Jurkat, Clone E6-1 (cell line): ENCODE data around the gene HSDL2.
A peak's percentile ranks its signal among the peaks of the same experiment; 100 is the strongest.
"Not testable (repeated sequence)": the region's sequence is repeated elsewhere in the genome, so short reads cannot be mapped to it uniquely, and the experiment has no call there.

Experiments
- DNase-seq: peaks from one replicate; pipeline ENCODE4 v3.0.0-alpha.2; 2011; ENCODE audit warnings: low read depth, low spot score
- H3K4me3 ChIP-seq: 2 replicates; pipeline ENCODE4 v1.5.1; 2011; ENCODE audit warnings: mild to moderate bottlenecking, low read length, control low read depth, moderate library complexity

Gene HSDL2

GRCh38 chr9:112361601-112362000 is 18.3 kb upstream of the HSDL2 start:
- H3K4me3 ChIP-seq: no peak overlapping the region
- peak; percentile 44 for DNase-seq

DNA sequence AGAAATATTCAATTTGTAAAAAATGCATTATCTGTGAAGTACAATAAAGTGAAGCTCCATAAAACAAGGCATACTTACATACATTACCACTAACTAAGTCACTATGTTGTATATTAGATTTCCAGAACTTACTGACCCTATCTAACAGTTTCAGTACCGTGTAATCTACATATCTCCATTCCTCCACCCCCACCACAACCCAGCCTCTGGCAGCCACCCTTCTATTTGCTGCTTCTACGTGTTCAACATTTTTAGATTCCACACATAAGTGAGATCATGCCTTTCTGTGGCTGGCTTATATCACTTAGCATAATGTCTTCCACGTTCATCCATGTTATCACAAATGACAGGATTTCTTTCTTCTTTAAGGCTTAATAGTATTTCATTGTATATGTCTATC is 15.1 kb upstream of the HSDL2 start:
- no peak overlapping the region for H3K4me3 ChIP-seq
- DNase-seq: no peak

GRCh38 chr9:112365257-112365656 is 14.7 kb upstream of the HSDL2 start:
- H3K4me3 ChIP-seq, DNase-seq: not testable (repeated sequence)

DNA sequence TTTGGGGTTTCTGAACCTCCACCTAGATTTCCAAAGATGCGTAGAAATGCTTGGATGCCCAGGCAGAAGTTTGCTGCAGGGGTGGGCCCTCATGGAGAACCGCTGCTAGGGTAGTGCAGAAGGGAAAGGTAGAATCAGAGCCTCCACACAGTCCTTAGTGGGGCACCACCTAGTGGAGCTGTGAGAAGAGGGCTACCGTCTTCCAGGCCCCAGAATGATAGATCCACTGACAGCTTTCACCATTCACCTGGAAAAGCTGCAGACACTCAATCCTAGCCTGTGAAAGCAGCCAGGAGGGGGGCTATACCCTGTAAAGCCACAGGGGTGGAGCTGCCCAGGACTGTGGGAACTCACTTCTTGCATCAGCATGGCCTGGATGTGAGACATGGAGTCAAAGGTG is 13.3 kb upstream of the HSDL2 start:
- H3K4me3 ChIP-seq: no peak overlapping the region
- DNase-seq: no peak

- H3K4me3 ChIP-seq: no peak overlapping the region
- DNase-seq: no peak
These were observed 12.4 kb upstream of the HSDL2 start for GRCh38 chr9:112367465-112367864.

DNA sequence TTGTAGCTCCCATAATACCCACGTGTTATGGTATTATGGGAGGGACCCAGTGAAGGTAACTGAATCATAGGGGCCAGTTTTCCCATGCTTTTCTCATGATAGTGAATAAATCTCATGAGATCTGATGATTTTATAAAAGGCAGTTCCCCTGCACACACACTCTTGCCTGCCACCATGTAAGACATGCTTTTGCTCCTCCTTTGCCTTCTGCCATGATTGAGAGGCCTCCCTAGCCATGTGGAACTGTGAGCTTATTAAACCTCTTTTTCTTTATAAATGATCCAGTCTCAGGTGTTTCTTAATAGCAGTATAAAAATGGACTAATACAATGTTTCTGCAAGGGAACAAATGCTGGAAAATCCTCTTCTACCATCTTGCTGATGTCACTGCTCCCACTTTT is 10.1 kb upstream of the HSDL2 start:
- DNase-seq: no peak
- no peak overlapping the region for H3K4me3 ChIP-seq

DNA sequence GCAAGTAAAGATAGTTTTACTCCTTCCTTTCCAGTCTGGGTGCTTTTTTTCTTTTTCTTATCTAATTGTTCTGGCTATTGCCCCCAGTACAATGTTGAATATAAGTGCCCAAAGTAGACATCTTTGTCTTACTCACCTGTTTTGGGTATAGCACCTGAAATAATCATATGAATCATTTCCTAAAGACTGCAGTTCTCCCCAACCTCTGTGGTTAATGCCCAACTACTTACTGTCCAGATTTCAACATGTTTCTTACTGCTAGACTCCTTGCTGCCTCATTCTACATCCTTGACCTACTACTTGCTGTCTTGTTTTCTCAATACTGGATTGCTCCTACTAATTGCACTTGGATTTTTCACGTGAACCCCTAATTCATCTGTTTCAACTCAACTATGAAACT is 8.8 kb upstream of the HSDL2 start:
- DNase-seq: no peak
- H3K4me3 ChIP-seq: no peak overlapping the region

DNA sequence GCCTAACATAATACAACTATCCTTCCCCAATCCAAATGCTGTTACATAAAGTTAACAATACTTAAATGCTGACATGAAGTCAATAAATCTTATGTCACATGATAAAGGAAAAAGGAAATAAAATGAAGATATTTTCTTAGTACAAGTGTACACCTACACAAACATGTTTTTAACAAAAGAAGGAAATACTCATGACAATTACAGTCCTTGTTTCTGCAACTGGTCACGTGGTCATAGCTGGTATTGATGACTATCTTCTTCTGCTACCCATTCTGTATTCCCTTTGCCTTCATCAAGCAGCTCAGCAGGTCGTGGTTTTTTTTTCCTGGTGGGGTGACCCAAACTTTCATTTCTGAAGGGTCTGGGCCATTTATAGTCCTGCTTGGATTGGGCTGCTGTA is 6.2 kb upstream of the HSDL2 start:
- not testable (repeated sequence) for DNase-seq, H3K4me3 ChIP-seq

GRCh38 chr9:112374232-112374631 is 5.7 kb upstream of the HSDL2 start:
- DNase-seq: not testable (repeated sequence)

GRCh38 chr9:112375361-112375760 is 4.5 kb upstream of the HSDL2 start:
- H3K4me3 ChIP-seq: no peak overlapping the region
- no peak for DNase-seq

More at GRCh38 chr9:112374232-112374631, 5.7 kb upstream of the HSDL2 start:
- not testable (repeated sequence) for H3K4me3 ChIP-seq

DNA sequence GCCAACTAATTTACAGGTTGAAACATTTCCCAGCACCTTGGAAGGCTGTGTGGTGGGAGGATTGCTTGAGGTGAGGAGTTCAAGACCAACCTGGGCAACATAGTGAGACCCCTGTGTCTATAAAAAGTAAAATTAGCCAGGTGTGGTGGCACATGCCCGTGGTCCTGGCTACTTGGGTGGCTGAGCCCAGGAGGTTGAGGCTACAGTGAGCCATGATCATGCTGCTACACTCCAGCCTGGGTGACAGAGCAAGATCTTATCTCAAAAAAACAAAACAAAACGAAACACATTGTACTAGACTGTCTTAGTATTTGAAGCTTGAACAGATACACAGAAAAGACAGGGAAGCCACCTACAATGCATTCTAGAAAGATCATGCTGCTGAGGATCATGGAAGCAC is 2.8 kb upstream of the HSDL2 start:
- DNase-seq: no peak
- no peak overlapping the region for H3K4me3 ChIP-seq

GRCh38 chr9:112377684-112378327 is 2.1 kb upstream of the HSDL2 start:
- H3K4me3 ChIP-seq: no peak overlapping the region

GRCh38 chr9:112378328-112379176 is 1.4 kb upstream of the HSDL2 start:
- DNase-seq: no peak
- H3K4me3 ChIP-seq: peak overlapping the region; percentile 89

More at GRCh38 chr9:112377684-112378327, 2.1 kb upstream of the HSDL2 start:
- DNase-seq: no peak

GRCh38 chr9:112379177-112380101 is 469 bp upstream of the HSDL2 start:
- peak; percentile 94 for DNase-seq
- peak overlapping the region; percentile 89 for H3K4me3 ChIP-seq

DNA sequence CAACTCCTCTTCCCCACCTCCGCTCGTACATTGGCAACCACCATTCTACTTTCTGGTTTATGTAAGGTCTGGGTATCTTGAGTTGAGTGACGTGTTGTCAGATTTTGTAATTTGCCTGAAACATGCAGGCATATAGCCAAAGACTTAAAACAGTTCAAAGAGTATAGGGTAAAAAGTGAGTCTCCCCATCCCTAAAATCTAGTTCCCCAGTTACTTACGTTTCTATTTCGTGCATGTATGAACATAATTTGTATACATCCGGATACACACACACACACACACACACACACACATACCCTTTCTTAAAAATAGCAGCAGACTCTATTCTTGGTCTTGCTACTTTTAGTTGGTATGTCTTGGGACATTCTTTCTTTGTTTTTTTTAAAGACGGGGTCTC is 915 bp downstream of the HSDL2 start:
- DNase-seq: no peak
- H3K4me3 ChIP-seq: peak overlapping the region; percentile 89

DNA sequence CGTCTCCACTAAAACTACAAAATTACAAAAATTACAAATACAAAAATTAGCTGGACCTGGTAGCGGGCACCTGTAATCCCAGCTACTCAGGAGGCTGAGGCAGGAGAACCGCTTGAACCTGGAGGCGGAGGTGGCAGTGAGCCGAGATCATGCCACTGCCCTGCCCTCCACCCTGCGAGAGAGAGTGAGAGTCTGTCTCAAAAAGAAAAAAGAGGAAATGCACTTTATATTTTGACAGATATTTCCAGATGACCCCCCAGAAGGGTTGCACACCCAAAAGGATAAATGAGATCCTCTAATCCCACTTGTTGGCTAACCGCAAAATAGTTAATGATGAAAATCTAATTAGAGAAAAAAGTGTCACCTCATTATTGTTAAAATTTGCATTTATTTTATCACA is 2.2 kb downstream of the HSDL2 start:
- H3K4me3 ChIP-seq: no peak overlapping the region

GRCh38 chr9:112382501-112383364 is 2.8 kb downstream of the HSDL2 start:
- no peak for DNase-seq
- H3K4me3 ChIP-seq: no peak overlapping the region

More for the DNA sequence above, 2.2 kb downstream of the HSDL2 start:
- no peak for DNase-seq

DNA sequence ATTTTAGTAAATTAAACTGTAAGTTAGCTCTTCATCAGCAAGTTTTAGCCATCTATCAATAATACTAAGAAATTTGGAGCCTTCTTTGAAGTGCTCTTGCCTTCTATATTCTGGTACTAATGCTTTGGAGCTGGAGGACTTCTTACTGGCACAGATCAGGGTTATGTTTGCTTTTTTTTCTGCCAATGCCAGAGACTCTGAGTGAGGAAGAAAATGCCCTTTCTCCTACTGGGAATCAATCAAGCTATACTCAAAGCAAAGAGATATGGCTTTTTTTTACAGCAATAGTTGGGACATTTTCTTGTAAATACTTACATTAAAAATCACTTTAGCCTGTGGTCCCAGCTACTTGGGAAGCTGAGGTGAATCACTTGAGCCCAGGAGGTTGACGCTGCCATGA is 4.3 kb downstream of the HSDL2 start:
- no peak overlapping the region for H3K4me3 ChIP-seq
- DNase-seq: no peak

GRCh38 chr9:112384690-112385089 is 4.8 kb downstream of the HSDL2 start:
- DNase-seq: no peak
- no peak overlapping the region for H3K4me3 ChIP-seq
